T-cell (primary cell): ENCODE data around the gene MPRIP. TPM values are rescaled to one million over a fixed set of nuclear protein-coding genes. Genes with fewer than 3 reads are reported as not detected.

Experiments used
- ATAC-seq, 4 experiments: fragments of 200-7000 bp in 3 of 4; fragments of 150-1000 bp in 1 of 4; cut with Tn5 transposase; replicated peaks in 1 of 4; 1 replicate in 3 of 4; 2 replicates in 1 of 4; pipeline ENCODE4 v1.10.0; 2021; ENCODE audit warnings: moderate library complexity in 3 of 4, mild to moderate bottlenecking in 2 of 4, moderate number of reproducible peaks in 1 of 4
- CTCF ChIA-PET, 2 donors: fragments of 300-600 bp; sonication (Branson Sonifier 250); formaldehyde crosslinking; loops; one replicate each; lab custom pipeline; 2022; ENCODE audit warnings: antibody characterized with exemption in 2 of 2; lab: Charles Lee
- POLR2A ChIA-PET, 2 donors: fragments of 300-600 bp; sonication (Branson Sonifier 250); formaldehyde crosslinking; loops; one replicate each; lab custom pipeline; 2022; ENCODE audit warnings: antibody characterized with exemption in 2 of 2; lab: Charles Lee
- DNase-seq, 35 experiments: peaks; one replicate each; pipeline versions ENCODE4 v3.0.0 to v3.0.0-alpha.2; 2013 to 2023
- H3K27ac ChIP-seq: one replicate; pipeline ENCODE4 v1.5.1; 2013; ENCODE audit warnings: low read length
- H3K27me3 ChIP-seq, 2 experiments: replicated peaks in 1 of 2; 1 replicate in 1 of 2; 2 replicates in 1 of 2; pipeline versions ENCODE4 v1.6.1 to v1.7.0; 2013; ENCODE audit warnings: low read length in 1 of 2, mixed read lengths in 1 of 2; ENCODE audit not compliant: control insufficient read depth in 2 of 2, insufficient read depth in 2 of 2; ENCODE audit errors: extremely low read depth in 1 of 2
- H3K36me3 ChIP-seq, 2 donors: 1 replicate in 1 of 2; 2 replicates in 1 of 2; pipeline versions ENCODE4 v1.6.1 to v1.7.0; 2013; ENCODE audit warnings: low read length in 1 of 2; ENCODE audit not compliant: control insufficient read depth in 2 of 2, insufficient read depth in 1 of 2; ENCODE audit errors: extremely low read depth in 1 of 2
- H3K4me1 ChIP-seq, 2 experiments: 1 replicate in 1 of 2; 2 replicates in 1 of 2; pipeline versions ENCODE4 v1.6.1 to v1.7.0; 2013; ENCODE audit warnings: low read length in 2 of 2, mixed read lengths in 1 of 2; ENCODE audit not compliant: insufficient read depth in 2 of 2, control insufficient read depth in 1 of 2; ENCODE audit errors: extremely low read depth in 1 of 2
- H3K4me3 ChIP-seq, 2 donors: 1 replicate in 1 of 2; 2 replicates in 1 of 2; pipeline versions ENCODE4 v1.5.1 to v1.7.0; 2013; ENCODE audit warnings: mild to moderate bottlenecking in 2 of 2, low read length in 1 of 2, moderate library complexity in 1 of 2; ENCODE audit not compliant: control insufficient read depth in 1 of 2; ENCODE audit errors: extremely low read depth in 1 of 2
- H3K9me3 ChIP-seq: 2 replicates; pipeline ENCODE4 v1.7.0; 2013
- H3K27ac Mint-ChIP-seq, 2 donors: one replicate each; pipeline ENCODE4 v1.8.0; 2020 to 2021; ENCODE audit warnings: mild to moderate bottlenecking in 2 of 2, mixed read lengths in 2 of 2
- H3K27me3 Mint-ChIP-seq, 2 donors: one replicate each; pipeline ENCODE4 v1.8.0; 2021 to 2022; ENCODE audit warnings: mixed read lengths in 2 of 2
- H3K36me3 Mint-ChIP-seq: one replicate; pipeline ENCODE4 v1.8.0; 2021; ENCODE audit warnings: mixed read lengths
- H3K4me1 Mint-ChIP-seq, 3 donors: one replicate each; pipeline ENCODE4 v1.8.0; 2020 to 2022; ENCODE audit warnings: mixed read lengths in 3 of 3, mild to moderate bottlenecking in 1 of 3
- H3K4me3 Mint-ChIP-seq, 3 donors: one replicate each; pipeline ENCODE4 v1.8.0; 2020 to 2022; ENCODE audit warnings: mild to moderate bottlenecking in 3 of 3, mixed read lengths in 3 of 3, moderate library complexity in 3 of 3
- H3K9me3 Mint-ChIP-seq, 3 donors: one replicate each; pipeline ENCODE4 v1.8.0; 2020 to 2022; ENCODE audit warnings: mixed read lengths in 3 of 3
- WGBS: methylation state at CpG from one replicate; pipeline ENCODE4 v1.1.5; 2013; ENCODE audit warnings: missing lambda C conversion rate; ENCODE audit not compliant: insufficient coverage; 5-methylcytosine and 5-hydroxymethylcytosine counted together
- total RNA-seq, 35 experiments: library from RNA in 6 of 35; stranded (reverse) in 6 of 35; fragments of 120-200 nt in 1 of 35; gene quantifications; one replicate each; pipeline versions ENCODE4 v1.2.1 to v1.2.4 and lab custom pipeline; 2013 to 2026

Gene MPRIP
- total RNA-seq, 5 donors from 2014 or later (not counting 1 experiment from before 2014, with no cell fraction given), result 189 to 266 (median 247) TPM

DNA sequence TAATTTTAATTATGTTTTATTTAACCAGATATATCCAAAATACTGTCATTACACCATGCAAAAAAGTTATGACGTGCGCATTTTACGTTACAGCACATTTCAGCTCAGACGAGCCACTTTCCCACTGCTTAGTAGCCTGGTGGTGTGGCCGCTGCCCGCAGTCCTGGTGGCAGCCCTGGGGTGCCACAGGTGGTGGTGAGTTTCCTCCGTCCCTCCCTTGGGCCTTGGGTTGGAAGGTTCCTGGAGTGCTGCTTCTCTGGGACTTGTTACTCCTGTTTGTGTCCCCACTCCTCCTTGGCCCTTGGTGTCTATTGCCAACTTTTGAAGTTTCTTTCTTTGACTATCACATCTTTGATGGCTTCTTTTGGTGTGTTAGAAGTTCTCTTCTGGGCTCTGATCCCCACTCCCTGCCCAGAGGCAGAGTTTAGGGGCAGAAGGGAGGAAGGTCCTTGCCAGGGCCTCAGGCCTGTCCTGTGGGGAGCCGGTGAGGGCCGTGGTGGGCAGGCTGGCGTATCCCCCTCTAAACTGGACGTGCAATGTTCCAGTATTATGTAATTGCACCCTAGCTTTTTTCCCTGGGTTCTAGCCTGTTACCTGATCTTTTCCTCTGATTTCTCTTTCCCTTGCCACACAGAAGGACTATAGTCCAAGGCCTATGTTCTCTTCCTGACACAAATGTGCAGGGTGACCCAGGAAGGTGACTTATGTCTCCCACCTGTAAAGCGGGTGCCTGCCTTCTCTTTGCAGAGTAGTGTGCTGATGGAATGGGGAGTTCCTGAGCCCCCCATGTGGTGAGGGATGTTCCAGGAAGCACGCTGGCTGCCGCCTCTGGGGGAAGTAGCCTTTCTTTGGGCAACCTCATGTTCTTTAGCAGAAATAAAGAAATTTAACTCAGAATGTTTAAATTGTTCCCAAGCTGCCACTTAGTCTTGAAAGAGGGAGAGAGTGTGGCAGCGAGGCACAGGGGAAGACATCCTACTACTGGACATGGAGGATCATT is 8.4 kb downstream of the MPRIP start:
- Histone ChIP-seq H3K4me1 (peaks cover 12 to 57% of the 10 kb centered on the region in 2 experiments), H3K27ac (no peak overlapping the region), H3K27me3 (no peaks in the 10 kb centered on the region), H3K4me3 (no peak overlapping the region), H3K36me3 (peaks cover 0 to 4% of the 10 kb centered on the region in 2 donors), H3K9me3 (no peaks in the 10 kb centered on the region)
- H3K36me3 Mint-ChIP-seq, result no peaks in the 10 kb centered on the region
- ATAC-seq (no peak), DNase-seq (no peak)
- peak overlapping the region in 1 of 2 donors; percentile 44 for H3K27ac Mint-ChIP-seq
- peaks cover 78 to 83% (median 80%) of the 10 kb centered on the region in 3 donors for H3K4me1 Mint-ChIP-seq
- no peaks in the 10 kb centered on the region for H3K9me3 Mint-ChIP-seq
- ChIA-PET POLR2A (no interaction called here), CTCF (no interaction called here)
- 98% methylated on average over 7 of the region's 15 CpGs for WGBS
- no peak overlapping the region for H3K4me3 Mint-ChIP-seq
- H3K27me3 Mint-ChIP-seq, result no peaks in the 10 kb centered on the region

DNA sequence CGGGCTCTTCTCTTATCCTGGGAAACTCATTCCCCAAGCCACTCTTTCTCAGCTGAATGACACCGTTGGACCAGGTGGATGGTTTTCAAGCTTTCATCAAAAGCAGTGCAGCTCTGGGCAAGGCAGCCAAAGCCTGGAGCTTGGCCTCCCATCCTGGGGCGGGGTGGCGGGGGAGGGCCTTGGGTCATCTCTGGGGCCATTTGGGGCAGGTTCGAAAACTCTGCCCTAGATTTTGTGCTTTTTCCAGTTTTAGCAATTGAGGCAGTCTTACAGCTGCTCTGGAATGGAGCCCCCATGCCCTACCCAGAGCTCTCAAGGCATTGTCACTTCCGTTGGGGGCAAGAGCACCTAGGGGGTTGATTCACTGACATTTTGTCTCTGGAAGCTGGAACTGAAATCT is 9.1 kb downstream of the MPRIP start:
- CTCF ChIA-PET, result no interaction called here
- H3K27me3 Mint-ChIP-seq, result no peaks in the 10 kb centered on the region
- H3K9me3 ChIP-seq, result no peaks in the 10 kb centered on the region
- ATAC-seq (no peak), DNase-seq (no peak)
- peaks cover 11 to 57% of the 10 kb centered on the region in 2 experiments for H3K4me1 ChIP-seq
- 89% methylated on average over 5 of the region's 6 CpGs for WGBS
- no peak overlapping the region for H3K4me3 ChIP-seq
- H3K4me3 Mint-ChIP-seq, result no peak overlapping the region
- peak overlapping the region in 1 of 2 donors; percentile 44 for H3K27ac Mint-ChIP-seq
- no peaks in the 10 kb centered on the region for H3K27me3 ChIP-seq
- H3K36me3 Mint-ChIP-seq, result no peaks in the 10 kb centered on the region
- H3K27ac ChIP-seq, result no peak overlapping the region
- peaks cover 72 to 79% (median 73%) of the 10 kb centered on the region in 3 donors for H3K4me1 Mint-ChIP-seq
- H3K36me3 ChIP-seq, result peaks cover 0 to 4% of the 10 kb centered on the region in 2 donors
- H3K9me3 Mint-ChIP-seq, result no peaks in the 10 kb centered on the region
- POLR2A ChIA-PET, result no interaction called here

DNA sequence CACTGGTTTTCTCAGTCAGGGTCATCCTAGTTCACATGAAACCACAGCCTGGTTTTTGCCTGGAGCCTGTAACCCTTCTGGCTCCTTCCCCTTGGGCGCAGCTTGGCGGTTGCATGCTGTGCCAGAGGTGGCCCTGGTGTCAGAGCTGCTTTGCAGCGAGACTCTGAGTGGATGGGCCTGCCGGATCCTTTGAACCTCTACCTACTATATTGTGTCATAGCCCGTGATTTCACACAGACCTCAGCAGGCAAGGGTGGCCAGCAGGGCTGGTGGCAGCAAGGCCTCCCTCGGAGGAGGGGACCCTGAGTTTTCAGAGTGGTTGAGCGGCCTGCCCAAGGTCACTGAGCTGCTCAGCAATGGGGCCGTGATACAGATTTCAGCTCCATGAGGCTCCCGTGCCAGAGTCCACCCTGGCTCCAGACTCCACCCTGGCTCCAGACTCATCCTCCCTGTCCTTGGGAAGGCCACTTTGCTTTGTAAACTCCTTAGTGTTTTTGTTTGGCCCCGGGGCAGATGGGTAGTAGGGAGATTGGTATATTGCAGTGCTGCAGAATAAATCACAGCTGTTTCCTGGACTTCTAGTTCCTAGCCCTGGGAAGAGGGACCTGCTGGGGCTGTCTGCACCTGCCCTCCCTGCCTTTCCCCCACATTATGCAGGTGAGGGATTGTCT is 9.7 kb downstream of the MPRIP start:
- Histone ChIP-seq H3K9me3 (no peaks in the 10 kb centered on the region), H3K27ac (no peak overlapping the region), H3K4me3 (no peak overlapping the region), H3K27me3 (no peaks in the 10 kb centered on the region), H3K36me3 (peaks cover 0 to 4% of the 10 kb centered on the region in 2 donors), H3K4me1 (peaks cover 11 to 54% of the 10 kb centered on the region in 2 experiments)
- DNase-seq (no peak), ATAC-seq (no peak)
- 80% methylated on average over 3 of the region's 10 CpGs for WGBS
- Mint-ChIP-seq H3K27me3 (no peaks in the 10 kb centered on the region), H3K36me3 (no peaks in the 10 kb centered on the region), H3K4me1 (peaks cover 68 to 76% (median 70%) of the 10 kb centered on the region in 3 donors), H3K9me3 (no peaks in the 10 kb centered on the region), H3K27ac (no peak overlapping the region), H3K4me3 (peak overlapping the region in 1 of 3 donors; percentile 61)
- ChIA-PET POLR2A (no interaction called here), CTCF (no interaction called here)

DNA sequence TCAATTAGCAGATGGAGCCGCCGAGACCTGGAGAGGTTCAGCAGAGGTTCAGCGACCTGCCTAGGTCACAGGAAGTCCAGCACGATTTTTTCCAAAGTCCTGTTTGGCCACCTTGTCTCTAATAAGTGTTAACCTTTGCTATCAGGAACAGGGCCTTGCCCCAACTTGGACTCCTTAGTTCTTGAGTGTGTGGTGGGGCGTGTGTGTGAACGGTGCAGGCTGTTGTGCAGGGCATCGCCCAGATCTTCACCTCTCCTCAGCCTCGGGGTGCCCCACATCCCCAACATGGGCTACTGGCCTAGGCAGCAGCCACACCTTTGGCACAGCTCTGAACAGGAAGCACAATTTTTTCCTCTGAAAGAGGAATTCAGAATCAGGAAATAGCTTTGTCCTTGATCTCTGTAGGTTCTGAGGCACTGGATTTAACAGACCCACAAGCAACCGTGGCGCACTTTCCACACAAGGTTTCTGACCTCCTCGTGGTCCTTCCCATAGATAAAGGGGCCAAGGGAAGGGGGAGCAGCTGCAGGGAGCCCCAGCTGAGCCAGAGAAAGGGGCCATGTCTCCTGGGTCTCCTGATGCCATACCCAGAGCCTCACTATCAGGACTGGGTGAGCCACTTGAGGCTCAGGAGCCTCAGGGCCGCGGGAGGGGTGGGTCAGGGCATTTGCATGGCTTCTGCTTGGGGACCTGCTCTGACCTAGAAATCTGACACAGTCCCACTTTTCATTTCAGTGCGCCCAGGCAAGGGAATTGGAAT is 10.4 kb downstream of the MPRIP start:
- Mint-ChIP-seq H3K9me3 (no peaks in the 10 kb centered on the region), H3K27ac (peak overlapping the region; percentile 19 to 60), H3K36me3 (no peaks in the 10 kb centered on the region), H3K4me3 (peak overlapping the region in 1 of 3 donors; percentile 61), H3K27me3 (no peaks in the 10 kb centered on the region), H3K4me1 (peaks cover 61 to 71% (median 64%) of the 10 kb centered on the region in 3 donors)
- Histone ChIP-seq H3K4me1 (peaks cover 8 to 53% of the 10 kb centered on the region in 2 experiments), H3K4me3 (no peak overlapping the region), H3K27ac (no peak overlapping the region), H3K36me3 (peaks cover 0 to 10% of the 10 kb centered on the region in 2 donors), H3K27me3 (no peaks in the 10 kb centered on the region), H3K9me3 (no peaks in the 10 kb centered on the region)
- DNase-seq (no peak), ATAC-seq (peak in 1 of 4 experiments; percentile 44)
- 68% methylated on average over 6 of the region's 14 CpGs for WGBS
- POLR2A ChIA-PET, result no interaction called here
- CTCF ChIA-PET, result interaction anchor here in 1 of 2 donors (0.5 kb wide), 1 partner anchor 136 kb away, joined by 3 read pairs; no protein-coding TSS in a partner anchor

DNA sequence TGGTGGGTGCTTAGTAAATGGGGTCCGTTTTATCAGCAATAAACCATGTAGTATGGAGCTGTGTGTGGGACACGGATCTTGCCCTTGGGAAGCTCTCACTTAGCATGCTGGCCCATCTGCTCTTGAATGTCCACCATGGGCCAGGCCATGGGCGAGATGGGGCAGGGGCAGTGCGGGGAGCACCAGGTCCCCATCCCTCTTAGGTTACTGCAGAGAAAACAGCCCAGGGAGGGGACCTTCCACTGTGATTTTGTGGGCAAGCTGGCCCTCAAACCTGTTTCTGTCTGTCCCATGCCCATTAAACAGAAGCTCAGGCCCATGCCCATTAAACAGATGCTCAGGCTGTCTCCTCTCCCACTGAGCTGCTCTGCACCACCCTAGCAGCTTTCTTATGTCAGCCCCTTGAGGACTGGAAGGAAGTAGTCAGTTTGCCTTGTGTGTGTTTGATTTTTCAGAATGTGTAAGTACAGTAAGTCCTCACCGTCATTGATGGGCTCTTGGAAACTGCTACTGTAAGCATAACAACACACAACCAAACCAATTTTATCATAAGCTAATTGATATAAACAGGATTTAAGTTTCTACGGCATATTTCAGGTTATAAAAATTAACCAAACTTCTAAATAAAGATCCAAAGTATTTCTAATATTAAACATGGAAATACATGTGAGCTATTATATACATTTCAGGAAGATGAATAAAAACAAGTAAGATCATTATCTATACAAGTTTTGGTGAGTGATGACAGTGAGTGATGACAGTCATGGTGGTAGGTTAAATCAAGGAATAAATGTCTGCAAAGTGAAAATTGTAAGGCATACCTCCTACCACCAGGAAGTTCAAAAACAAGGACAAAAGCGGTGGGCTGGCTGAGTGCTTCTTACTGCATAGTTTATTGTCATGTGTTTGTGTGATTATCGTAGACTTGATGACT is 11.5 kb downstream of the MPRIP start:
- H3K9me3 ChIP-seq, result no peaks in the 10 kb centered on the region
- Mint-ChIP-seq H3K27me3 (no peaks in the 10 kb centered on the region), H3K4me3 (no peak overlapping the region), H3K4me1 (peaks cover 55 to 61% (median 59%) of the 10 kb centered on the region in 3 donors), H3K36me3 (no peaks in the 10 kb centered on the region), H3K27ac (peak overlapping the region; percentile 25 to 31), H3K9me3 (no peaks in the 10 kb centered on the region)
- ChIA-PET POLR2A (no interaction called here), CTCF (no interaction called here)
- H3K27ac ChIP-seq, result no peak overlapping the region
- WGBS, result 96% methylated on average over 5 of the region's 8 CpGs
- peaks cover 0 to 20% of the 10 kb centered on the region in 2 donors for H3K36me3 ChIP-seq
- no peaks in the 10 kb centered on the region for H3K27me3 ChIP-seq
- H3K4me1 ChIP-seq, result peaks cover 4 to 45% of the 10 kb centered on the region in 2 experiments
- ATAC-seq (no peak), DNase-seq (no peak)
- no peak overlapping the region for H3K4me3 ChIP-seq
